Right cardiac atrium (tissue), 5 donors: ENCODE results near the gene HES6. TPM values are rescaled to one million over a fixed set of nuclear protein-coding genes. Genes with fewer than 3 reads are reported as not detected.

Experiments
- ATAC-seq, 2 donors: fragments of 200-7000 bp; cut with Tn5 transposase; one replicate each; pipeline versions ENCODE4 v1.8.0 to v1.9.1; 2020; ENCODE audit warnings: moderate library complexity in 2 of 2, mild to moderate bottlenecking in 1 of 2
- DNase-seq, 3 donors: peaks; one replicate each; pipeline ENCODE4 v3.0.0-alpha.2; 2020
- H3K27ac ChIP-seq: one replicate; pipeline ENCODE4 v1.5.1; 2013; ENCODE audit warnings: mild to moderate bottlenecking, low read length, control low read depth, moderate library complexity
- H3K27me3 ChIP-seq: one replicate; pipeline ENCODE4 v1.6.1; 2013; ENCODE audit not compliant: control insufficient read depth, insufficient read depth
- H3K4me1 ChIP-seq: one replicate; pipeline ENCODE4 v1.6.1; 2013; ENCODE audit warnings: low read length; ENCODE audit not compliant: control insufficient read depth, insufficient read depth
- H3K4me3 ChIP-seq: one replicate; pipeline ENCODE4 v1.5.1; 2013; ENCODE audit warnings: low read length, control low read depth
- H3K9me3 ChIP-seq: one replicate; pipeline ENCODE4 v1.6.1; 2013; ENCODE audit warnings: low read length; ENCODE audit not compliant: control insufficient read depth
- WGBS: extraction: QIAGEN DNeasy Blood & Tissue Kit; methylation state at CpG from one replicate; pipeline ENCODE4 v1.1.7; 2013; 5-methylcytosine and 5-hydroxymethylcytosine counted together
- intact Hi-C, 4 donors: fragments of 100-400 bp; cut with DNase I; formaldehyde crosslinking; loops; one replicate each; pipeline versions ENCODE4 v1.11.0 to v1.14.0; 2022 to 2023
- polyA plus RNA-seq: library from polyadenylated mRNA; stranded (reverse); fragments of 200-250 nt; gene quantifications from one replicate; pipeline ENCODE4 v1.2.3, GENCODE V29; 2013
- total RNA-seq, 4 donors: library from RNA; stranded (reverse); fragmentation: NEBNext Ultra II Directional; extraction: Animal tissue kit (Norgen Biotek cat#: 25700); gene quantifications; one replicate each; pipeline ENCODE4 v1.2.1, GENCODE V29; 2021
- donor health status: healthy with polysubstance abuse.
- donor health status: DM: no; HTN: yes; CAD: no.
- donor health status: DM: no; HTN: no; CAD: no.
- donor health status: DM: no; HTN: yes; CAD: no; lungs with severe emphysema.
- donor health status: DM: yes; HTN: yes; CAD: no.

The HES6 gene
- total and polyA plus RNA-seq, 5 donors: 3.4 to 6.1 (median 4.8) TPM

DNA sequence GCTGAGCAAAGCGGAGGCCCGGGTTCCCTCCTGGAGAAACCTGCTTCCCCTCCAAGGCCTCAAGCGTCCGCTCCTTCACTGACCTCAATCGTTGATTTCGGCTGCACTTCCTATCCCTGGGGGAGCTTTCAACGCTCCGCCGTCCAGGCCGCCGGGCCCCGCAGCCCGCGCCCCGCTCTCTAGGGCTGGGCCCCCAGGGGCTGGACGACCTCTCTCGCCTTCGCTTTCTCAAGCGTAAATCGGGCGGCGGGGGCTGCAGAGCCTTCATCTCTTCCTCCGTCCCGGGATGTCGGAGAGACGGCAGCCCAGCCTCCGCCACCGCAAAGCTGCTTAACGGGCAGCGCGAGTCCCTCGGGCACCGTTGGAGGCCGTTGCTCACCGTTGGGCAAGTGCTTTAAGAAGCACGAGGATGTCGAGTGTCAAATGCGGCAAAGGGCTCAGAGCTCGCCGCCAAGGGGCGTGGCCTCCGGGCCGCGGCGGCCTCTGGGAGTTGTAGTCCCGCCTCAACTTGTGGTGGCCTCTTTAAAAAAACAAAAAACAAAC is 8.5 kb downstream of the HES6 start:
- intact Hi-C loops: no loop called here
- DNase-seq (peak; percentile 78 to 93 (median 91)), ATAC-seq (peak; percentile 81 to 82)
- H3K9me3 ChIP-seq: no peaks in the 10 kb centered on the region
- H3K27me3 ChIP-seq: no peaks in the 10 kb centered on the region
- H3K27ac ChIP-seq: no peak overlapping the region
- H3K4me1 ChIP-seq: no peaks in the 10 kb centered on the region
- peak overlapping the region; percentile 44 for H3K4me3 ChIP-seq
- 13% methylated on average over 46 of the region's 46 CpGs for WGBS

DNA sequence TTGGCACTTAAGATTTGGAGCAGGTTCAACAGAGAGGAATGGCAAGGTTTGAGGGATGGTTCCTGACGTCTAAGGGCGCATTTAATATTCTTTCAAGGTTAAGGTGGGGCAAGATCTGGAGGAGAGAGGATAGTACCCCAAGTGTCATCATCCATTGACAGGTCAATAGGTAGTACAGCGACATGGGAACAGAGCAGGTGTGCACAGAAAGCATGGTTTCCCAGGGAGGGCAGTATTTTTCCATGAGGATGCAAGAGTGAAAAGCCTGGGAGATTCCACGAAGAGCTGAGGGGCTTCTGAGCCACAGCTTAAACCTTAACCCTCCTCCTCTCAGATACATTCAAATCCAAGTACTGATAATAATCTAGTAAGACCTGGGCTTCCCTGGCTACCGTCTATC is 9.1 kb downstream of the HES6 start:
- WGBS: 82% methylated on average over 5 of the region's 5 CpGs
- intact Hi-C loops: no loop called here
- no peak overlapping the region for H3K4me3 ChIP-seq

DNA sequence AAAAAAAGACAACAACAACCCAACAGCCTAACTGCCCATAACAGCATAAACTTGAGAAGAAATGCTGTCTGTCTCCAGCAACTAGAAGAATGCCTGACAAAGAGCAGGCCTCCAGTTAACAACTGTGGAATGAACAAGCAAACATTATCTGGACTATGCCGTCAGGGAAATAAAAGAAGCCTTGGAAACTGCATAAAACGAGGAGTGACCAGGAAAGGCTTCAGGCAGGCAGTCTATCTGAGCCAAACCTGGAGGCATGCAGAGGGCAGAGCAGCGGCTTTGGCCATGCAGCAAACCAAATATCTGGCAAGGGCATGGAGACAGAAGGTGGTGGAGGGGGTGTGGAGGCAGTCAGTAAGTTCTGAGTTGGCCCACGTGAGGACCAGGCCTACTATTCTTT is 11.1 kb downstream of the HES6 start:
- intact Hi-C loops: no loop called here
- DNase-seq (no peak), ATAC-seq (no peak)
- Histone ChIP-seq H3K27me3 (no peaks in the 10 kb centered on the region), H3K9me3 (no peaks in the 10 kb centered on the region), H3K4me1 (no peaks in the 10 kb centered on the region), H3K4me3 (no peak overlapping the region), H3K27ac (no peak overlapping the region)
- 46% methylated on average over 4 of the region's 4 CpGs for WGBS

More for the DNA sequence above, 9.1 kb downstream of the HES6 start:
- Histone ChIP-seq H3K4me1 (no peaks in the 10 kb centered on the region), H3K27me3 (no peaks in the 10 kb centered on the region), H3K9me3 (no peaks in the 10 kb centered on the region), H3K27ac (no peak overlapping the region)
- no peak for ATAC-seq
- DNase-seq: no peak

DNA sequence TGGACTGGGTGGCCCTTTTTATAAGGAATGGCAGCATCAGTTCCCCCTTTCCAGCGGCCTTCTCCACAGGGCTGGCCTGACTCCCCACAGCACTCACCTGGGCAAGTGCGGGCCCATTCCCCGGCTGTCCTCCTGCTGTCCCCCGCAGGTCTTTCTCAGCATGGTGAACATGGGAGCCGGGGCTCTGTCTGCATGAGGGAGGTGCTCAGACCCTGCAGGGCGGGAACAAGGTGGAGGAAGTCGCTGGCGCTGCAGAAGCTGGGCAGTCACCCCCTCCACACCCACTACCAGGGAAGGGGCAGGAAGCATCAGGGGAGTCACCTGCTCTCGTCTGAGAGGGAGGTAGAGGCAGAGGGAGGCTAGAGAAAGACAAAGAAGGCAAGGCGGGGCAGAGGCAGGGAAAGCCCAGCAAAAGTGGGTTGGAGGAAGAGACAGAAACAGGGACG is 12.2 kb downstream of the HES6 start:
- Histone ChIP-seq H3K27me3 (no peaks in the 10 kb centered on the region), H3K27ac (no peak overlapping the region)

DNA sequence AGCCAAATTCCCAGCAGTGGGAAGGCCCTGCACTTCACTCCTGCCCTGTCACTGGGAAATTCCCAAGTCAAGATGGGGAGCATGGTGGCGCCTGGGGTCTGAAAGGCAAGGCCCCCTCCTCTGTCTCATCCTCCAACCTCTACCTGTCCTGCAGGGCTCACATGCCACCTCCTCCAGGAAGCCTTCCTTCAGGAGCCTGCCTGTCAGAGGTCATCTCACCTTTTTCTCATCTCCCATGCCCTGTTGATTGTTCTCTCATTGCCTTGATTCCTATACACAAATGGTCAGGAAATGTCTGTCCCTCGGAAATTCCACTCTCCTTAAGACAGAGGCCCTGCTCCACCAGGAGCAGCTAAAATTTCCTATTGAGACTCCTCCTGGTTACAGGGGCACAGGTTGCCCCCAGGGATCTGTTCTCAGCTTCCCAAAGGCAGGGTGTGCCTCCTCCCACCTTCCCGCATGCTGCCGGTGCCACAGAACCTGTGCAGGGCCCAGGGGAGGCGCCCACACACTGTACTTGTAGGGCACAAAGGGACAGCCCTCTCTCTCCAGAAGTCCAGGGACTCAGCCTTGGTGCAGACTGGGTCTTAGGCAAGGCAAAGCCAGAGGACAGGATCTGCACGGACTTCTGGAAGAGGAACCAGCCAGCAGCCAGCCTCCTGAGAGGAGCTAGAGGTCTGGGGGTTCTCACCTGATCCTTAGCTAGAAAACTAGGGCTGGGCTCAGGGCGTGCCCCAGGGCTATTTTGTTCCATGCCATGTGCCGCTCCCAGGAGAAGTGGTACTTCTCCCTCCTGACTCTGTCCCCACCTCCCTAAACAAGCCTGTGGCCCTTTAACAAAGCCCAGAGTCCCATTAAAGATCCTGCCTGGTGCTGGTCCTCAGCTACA is 12.9 kb downstream of the HES6 start:
- 90% methylated on average over 8 of the region's 8 CpGs for WGBS
- Histone ChIP-seq H3K27ac (no peak overlapping the region), H3K4me3 (no peak overlapping the region), H3K9me3 (no peaks in the 10 kb centered on the region), H3K4me1 (no peaks in the 10 kb centered on the region), H3K27me3 (no peaks in the 10 kb centered on the region)
- intact Hi-C loops: no loop called here
- DNase-seq: no peak
- no peak for ATAC-seq

More for the DNA sequence above, 12.2 kb downstream of the HES6 start:
- H3K4me3 ChIP-seq: no peak overlapping the region
- WGBS: 84% methylated on average over 11 of the region's 11 CpGs
- no peaks in the 10 kb centered on the region for H3K4me1 ChIP-seq
- no peaks in the 10 kb centered on the region for H3K9me3 ChIP-seq
- no peak for ATAC-seq
- intact Hi-C loops: no loop called here
- no peak for DNase-seq

DNA sequence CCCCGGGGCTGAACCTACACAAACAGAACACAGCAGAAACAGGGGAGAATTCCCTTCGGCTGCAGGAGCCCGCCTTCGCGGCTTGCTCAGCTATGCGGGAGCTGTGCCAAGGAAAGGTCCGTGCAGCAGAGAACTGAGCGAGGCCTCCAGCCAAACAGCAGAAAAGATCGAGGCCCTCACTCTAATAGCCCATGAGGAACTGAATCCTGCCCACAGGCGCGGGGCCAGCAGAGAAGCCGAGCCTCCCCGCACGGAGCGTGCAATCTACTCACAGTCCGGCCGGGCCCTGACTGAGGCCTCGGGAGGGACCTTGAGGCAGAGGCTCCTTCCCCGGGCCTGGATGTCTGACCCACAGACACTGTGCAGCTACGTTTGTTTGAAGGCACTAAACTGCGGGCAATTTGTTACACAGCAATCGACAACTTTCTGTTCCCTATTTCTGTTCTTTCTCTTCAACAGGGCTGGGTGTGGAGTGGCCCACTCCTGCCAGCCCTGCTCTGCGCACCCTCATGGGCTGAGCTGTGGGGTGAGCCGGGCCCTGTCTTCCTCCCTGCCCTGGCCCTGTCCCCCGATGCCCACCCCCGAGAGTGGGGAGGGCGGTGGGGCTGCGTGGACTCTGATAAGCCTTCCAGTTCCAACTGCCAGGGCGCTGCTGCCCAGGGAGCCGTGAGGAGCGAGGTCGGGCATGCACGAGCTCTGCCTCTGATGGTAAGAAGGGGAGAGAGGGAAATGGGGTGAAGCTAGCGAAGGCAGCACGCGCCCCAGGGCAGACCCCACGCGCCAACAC is 13.7 kb downstream of the HES6 start:
- DNase-seq (peak; percentile 52 to 81 (median 80)), ATAC-seq (peak; percentile 31 to 42)
- H3K4me1 ChIP-seq: no peaks in the 10 kb centered on the region
- WGBS: 71% methylated on average over 38 of the region's 38 CpGs
- intact Hi-C loops: no loop called here
- no peaks in the 10 kb centered on the region for H3K9me3 ChIP-seq
- H3K4me3 ChIP-seq: no peak overlapping the region
- H3K27me3 ChIP-seq: no peaks in the 10 kb centered on the region
- no peak overlapping the region for H3K27ac ChIP-seq

DNA sequence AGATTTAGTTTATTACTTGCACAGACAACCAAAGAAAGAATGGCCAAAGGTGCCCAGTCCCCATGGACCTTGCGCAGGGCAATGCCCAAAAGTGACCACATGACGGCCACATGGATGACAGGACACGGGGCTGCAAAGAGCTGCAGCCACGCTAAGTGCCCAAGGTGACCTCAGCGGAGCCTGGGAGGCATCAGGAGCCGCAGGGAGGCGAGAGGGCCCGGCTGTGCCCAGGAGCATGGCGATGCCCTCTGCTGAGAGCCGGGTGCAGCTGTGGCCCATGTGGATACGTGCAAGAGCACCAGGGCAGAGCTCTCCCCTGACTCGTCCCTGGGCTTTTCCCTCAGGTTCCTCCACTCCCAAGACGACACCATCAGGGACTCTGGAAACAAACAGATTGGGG is 14.7 kb downstream of the HES6 start:
- 89% methylated on average over 13 of the region's 13 CpGs for WGBS
- H3K27ac ChIP-seq: no peak overlapping the region
- H3K4me1 ChIP-seq: no peaks in the 10 kb centered on the region
- intact Hi-C loops: no loop called here
- no peaks in the 10 kb centered on the region for H3K27me3 ChIP-seq
- ATAC-seq (no peak), DNase-seq (no peak)
- no peak overlapping the region for H3K4me3 ChIP-seq
- H3K9me3 ChIP-seq: no peaks in the 10 kb centered on the region

DNA sequence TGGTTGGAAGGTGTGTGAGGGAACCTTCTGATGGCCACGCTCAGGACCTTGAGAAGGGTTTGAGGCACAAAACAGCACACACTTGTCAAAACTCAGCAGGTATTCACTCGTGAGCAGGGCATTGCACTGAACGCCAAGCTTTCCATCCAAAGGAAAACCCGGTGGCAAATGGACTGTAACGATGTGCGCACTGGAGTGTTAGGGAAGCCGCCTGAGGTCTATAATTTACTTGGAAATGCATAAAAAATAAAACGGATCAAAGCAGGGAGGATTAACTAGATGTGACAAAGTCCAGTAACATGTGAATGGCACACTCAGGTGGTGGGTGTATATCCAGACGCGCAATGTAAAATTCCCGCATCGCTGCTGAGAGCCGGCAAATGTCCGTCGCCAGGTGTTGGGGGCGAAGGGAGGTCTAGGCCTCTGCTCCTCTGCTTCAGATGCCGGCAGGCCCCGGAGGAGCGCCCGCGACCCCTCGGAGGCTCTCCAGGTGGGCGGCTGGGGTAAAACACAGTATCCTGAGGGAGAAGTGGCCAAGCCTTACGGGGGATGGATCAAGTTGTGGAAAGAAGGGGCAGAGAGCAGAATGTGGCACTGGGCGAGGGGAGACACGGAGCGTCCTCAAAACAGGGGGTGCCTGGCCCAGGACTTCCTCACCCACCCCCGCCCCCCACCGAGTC is 15.3 kb downstream of the HES6 start:
- 93% methylated on average over 29 of the region's 29 CpGs for WGBS
- Histone ChIP-seq H3K4me1 (no peaks in the 10 kb centered on the region), H3K27me3 (no peaks in the 10 kb centered on the region), H3K27ac (no peak overlapping the region), H3K4me3 (no peak overlapping the region), H3K9me3 (no peaks in the 10 kb centered on the region)
- intact Hi-C loops: no loop called here
- ATAC-seq: no peak
- no peak for DNase-seq

DNA sequence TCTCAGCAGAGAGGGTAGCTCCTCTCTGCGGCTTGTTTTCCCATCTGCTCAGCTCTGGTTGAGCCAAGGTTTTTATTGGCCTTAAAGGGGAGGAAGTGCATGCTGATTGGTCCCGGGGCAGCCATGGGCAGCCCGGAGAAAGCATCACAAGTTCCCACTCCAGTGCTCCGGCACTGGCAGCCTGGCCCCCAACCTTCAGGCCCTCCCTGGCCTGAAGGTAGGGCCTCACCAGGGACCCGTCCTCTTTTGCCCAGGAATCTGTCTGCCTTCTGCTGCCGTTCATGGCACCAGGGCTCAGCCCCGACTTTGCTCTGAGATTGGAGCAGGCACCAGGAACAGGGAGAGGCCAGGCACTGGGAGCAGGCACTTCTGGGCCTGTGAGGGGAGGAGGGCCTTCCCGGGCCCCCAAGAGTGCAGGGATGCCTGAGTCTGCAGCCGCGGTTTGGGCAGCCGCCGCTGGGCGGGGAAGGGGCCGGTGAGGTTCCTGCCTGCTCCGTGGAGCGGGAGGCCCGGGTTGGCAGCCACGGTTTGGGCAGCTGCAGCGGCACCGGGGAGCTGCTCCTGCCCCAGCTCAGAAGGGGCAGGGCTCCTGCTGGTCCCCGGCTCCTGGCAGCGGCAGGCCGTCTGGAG is 18.8 kb downstream of the HES6 start:
- H3K4me3 ChIP-seq: no peak overlapping the region
- intact Hi-C loops: no loop called here

DNA sequence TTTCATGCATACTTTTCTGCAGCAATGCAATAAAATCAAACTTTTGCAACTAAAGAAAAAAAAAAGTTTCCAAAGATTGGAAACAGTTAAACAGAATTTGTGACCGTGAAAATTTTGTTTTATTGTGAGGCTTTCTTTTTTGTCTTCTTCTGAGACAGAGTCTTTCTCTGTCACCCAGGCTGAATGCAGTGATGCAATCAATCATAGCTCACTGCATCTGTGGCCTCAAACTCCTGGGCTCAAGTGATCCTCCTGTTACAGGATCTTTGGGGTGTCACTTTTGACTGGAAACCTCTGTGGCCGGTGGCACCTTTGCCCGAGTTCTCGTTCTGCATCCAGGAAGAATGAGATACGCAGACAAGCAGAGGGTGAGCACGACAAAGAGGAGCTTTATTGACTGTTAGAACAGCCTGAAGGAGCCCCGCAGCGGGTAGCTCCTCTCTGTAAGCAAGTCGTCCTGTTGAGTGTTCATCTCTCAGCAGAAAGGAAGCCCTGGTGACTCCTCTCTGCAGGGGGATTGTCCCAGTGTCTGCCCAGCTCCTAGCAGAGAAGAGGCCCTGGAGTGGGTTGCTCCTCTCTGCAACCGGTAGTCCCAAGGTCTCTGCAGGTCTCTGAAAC is 19.5 kb downstream of the HES6 start:
- Histone ChIP-seq H3K9me3 (no peaks in the 10 kb centered on the region), H3K27ac (no peak overlapping the region), H3K4me1 (peaks cover 4% of the 10 kb centered on the region), H3K4me3 (no peak overlapping the region), H3K27me3 (no peaks in the 10 kb centered on the region)
- intact Hi-C loops: no loop called here
- WGBS: 74% methylated on average over 10 of the region's 10 CpGs
- no peak for ATAC-seq
- no peak for DNase-seq

More for the DNA sequence above, 18.8 kb downstream of the HES6 start:
- peaks cover 4% of the 10 kb centered on the region for H3K4me1 ChIP-seq
- H3K27me3 ChIP-seq: no peaks in the 10 kb centered on the region
- 79% methylated on average over 23 of the region's 23 CpGs for WGBS
- ATAC-seq (peak; percentile 45 to 66), DNase-seq (peak in 1 of 3 donors; percentile 62)
- H3K27ac ChIP-seq: no peak overlapping the region
- H3K9me3 ChIP-seq: no peaks in the 10 kb centered on the region
